ENCODE results near the gene MTHFSD. TPM values are rescaled to one million over a fixed set of nuclear protein-coding genes. Genes with fewer than 3 reads are reported as not detected.

Gene MTHFSD
- total and polyA plus RNA-seq, 2 donors (not counting 3 experiments of a cell fraction or from before 2014, with no cell fraction given): 16.7 to 21.1 TPM

DNA sequence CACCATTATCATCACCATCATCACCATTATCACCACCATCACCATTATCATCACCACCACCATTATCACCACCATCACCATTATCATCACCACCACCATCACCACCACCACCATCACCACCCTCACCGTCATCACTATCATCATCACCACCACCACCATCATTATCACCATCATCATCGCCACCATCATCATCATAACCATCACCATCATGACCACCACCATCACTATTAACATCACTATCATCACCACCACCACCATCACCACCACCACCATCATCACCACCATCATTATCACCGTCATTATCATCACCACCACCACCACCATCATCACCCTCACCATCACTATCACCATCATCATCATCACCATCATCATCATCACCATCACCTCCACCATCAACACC, 32.5 kb upstream of the MTHFSD start:
- H3K79me2 ChIP-seq (ENCODE audit: control insufficient read depth, insufficient read depth, low read length): no peaks in the 10 kb centered on the region
- no peak overlapping the region for H2AFZ ChIP-seq (ENCODE audit: low read depth, low read length)
- dilution Hi-C loops (cut with MboI; ENCODE audit: extremely low pct_ligation_motif_present, low sequenced_read_pairs): no loop called here
- FAIRE-seq (no peak), DNase-seq (ENCODE audit: low read depth, low spot score) (no peak)
- no peak overlapping the region for H3K9ac ChIP-seq (replicated peaks; ENCODE audit: extremely low read depth, insufficient read depth, low read length)
- CTCF ChIA-PET: no interaction called here
- no peaks in the 10 kb centered on the region for H4K20me1 ChIP-seq (replicated peaks; ENCODE audit: control insufficient read depth, extremely low read depth, insufficient read depth, low read length)
- H3K36me3 ChIP-seq (ENCODE audit: control insufficient read depth in 2 of 2, extremely low read depth in 1 of 2, insufficient read depth in 2 of 2, low read length in 2 of 2): no peaks in the 10 kb centered on the region
- no peaks in the 10 kb centered on the region for H3K27me3 ChIP-seq (ENCODE audit: control insufficient read depth in 2 of 2, insufficient read depth in 2 of 2, low read length in 2 of 2)
- POLR2A ChIA-PET: no interaction called here
- H3K9me3 ChIP-seq (replicated peaks; ENCODE audit: control insufficient read depth, insufficient read depth, low read length): no peaks in the 10 kb centered on the region
- H3K4me3 ChIP-seq (replicated peaks in 1 of 3; ENCODE audit: insufficient read depth in 1 of 3, low read depth in 1 of 3, low read length in 3 of 3): no peak overlapping the region
- H3K4me1 ChIP-seq (ENCODE audit: control insufficient read depth, extremely low read depth, insufficient read depth, low read length): peaks cover 29% of the 10 kb centered on the region
- BruUV-seq (replicated peaks): no TSS peak
- no peak overlapping the region for H3K27ac ChIP-seq (ENCODE audit: insufficient read depth, low read depth, low read length)
- no peak overlapping the region for H3K4me2 ChIP-seq (ENCODE audit: insufficient read depth, low read length)
- intact Hi-C loops (cut with micrococcal nuclease): no loop called here
- H3K9me1 ChIP-seq (replicated peaks; ENCODE audit: control insufficient read depth, extremely low read depth, insufficient read depth, low read length): no peaks in the 10 kb centered on the region
- no peak for TF ChIP-seq CTCF (IDR thresholded peaks at IDR 0.05; ENCODE audit: extremely low read depth in 1 of 2, insufficient read depth in 1 of 2, low read depth in 1 of 2, low read length in 2 of 2)
- TF ChIP-seq MAX (IDR thresholded peaks at IDR 0.05; ENCODE audit: insufficient read depth, insufficient read length): no peak

- no peaks in the 10 kb centered on the region for H3K36me3 ChIP-seq (ENCODE audit: control insufficient read depth in 2 of 2, extremely low read depth in 1 of 2, insufficient read depth in 2 of 2, low read length in 2 of 2)
- H3K4me1 ChIP-seq (ENCODE audit: control insufficient read depth, extremely low read depth, insufficient read depth, low read length): peaks cover 29% of the 10 kb centered on the region
- FAIRE-seq: no peak
- BruUV-seq (replicated peaks): no TSS peak
- no peak overlapping the region for H3K4me3 ChIP-seq (replicated peaks in 1 of 3; ENCODE audit: insufficient read depth in 1 of 3, low read depth in 1 of 3, low read length in 3 of 3)
- dilution Hi-C loops (cut with MboI; ENCODE audit: extremely low pct_ligation_motif_present, low sequenced_read_pairs) (no loop called here), intact Hi-C loops (cut with micrococcal nuclease) (no loop called here)
- no peaks in the 10 kb centered on the region for H3K79me2 ChIP-seq (ENCODE audit: control insufficient read depth, insufficient read depth, low read length)
- H3K9me1 ChIP-seq (replicated peaks; ENCODE audit: control insufficient read depth, extremely low read depth, insufficient read depth, low read length): no peaks in the 10 kb centered on the region
- no peaks in the 10 kb centered on the region for H4K20me1 ChIP-seq (replicated peaks; ENCODE audit: control insufficient read depth, extremely low read depth, insufficient read depth, low read length)
- POLR2A ChIA-PET: no interaction called here
- peak overlapping the region; percentile 14 for H2AFZ ChIP-seq (ENCODE audit: low read depth, low read length)
- H3K9me3 ChIP-seq (replicated peaks; ENCODE audit: control insufficient read depth, insufficient read depth, low read length): no peaks in the 10 kb centered on the region
- DNase-seq (ENCODE audit: low read depth, low spot score): no peak
- H3K4me2 ChIP-seq (ENCODE audit: insufficient read depth, low read length): no peak overlapping the region
- no peak overlapping the region for H3K9ac ChIP-seq (replicated peaks; ENCODE audit: extremely low read depth, insufficient read depth, low read length)
- TF ChIP-seq MAX (IDR thresholded peaks at IDR 0.05; ENCODE audit: insufficient read depth, insufficient read length): no peak
- TF ChIP-seq FOS (IDR thresholded peaks at IDR 0.05; ENCODE audit: borderline replicate concordance, insufficient read depth, low read length): peak; percentile 48
- TF ChIP-seq MYC (IDR thresholded peaks at IDR 0.05; ENCODE audit: low read depth, low read length): no peak
- CTCF ChIA-PET: interaction anchor here (1.2 to 1.4 kb wide), 2 partner anchors 10 to 79 kb away, joined by 4 read pairs; no protein-coding TSS in a partner anchor
- H3K27me3 ChIP-seq (ENCODE audit: control insufficient read depth in 2 of 2, insufficient read depth in 2 of 2, low read length in 2 of 2): no peaks in the 10 kb centered on the region
- H3K27ac ChIP-seq (ENCODE audit: insufficient read depth, low read depth, low read length): peak overlapping the region; percentile 8
These were observed 31.0 kb upstream of the MTHFSD start for GRCh38 chr16:86585821-86586611.
